Calu3 (cell line): ENCODE data around the gene C3orf52. TPM values are rescaled to one million over a fixed set of nuclear protein-coding genes. Genes with fewer than 3 reads are reported as not detected.
A peak's percentile ranks its signal among the peaks of the same experiment; 100 is the strongest.

Experiments used
- BruUV-seq: library from RNA; stranded (reverse); fragments of 400-500 nt; replicated peaks from 2 replicates; lab custom pipeline; 2021; lab: Mats Ljungman, UMichigan
- CTCF ChIA-PET: fragments of 300-600 bp; sonication (Branson Sonifier 250); formaldehyde crosslinking; loops from one replicate; lab custom pipeline; 2022; ENCODE audit warnings: antibody characterized with exemption; lab: Charles Lee
- DNase-seq: peaks from one replicate; pipeline ENCODE4 v3.0.0; 2022
- H3K27ac Mint-ChIP-seq: one replicate; pipeline ENCODE4 v1.8.0; 2022; ENCODE audit warnings: mixed read lengths; ENCODE audit not compliant: unreplicated experiment
- H3K27me3 Mint-ChIP-seq: one replicate; pipeline ENCODE4 v1.8.0; 2022; ENCODE audit warnings: mixed read lengths; ENCODE audit not compliant: unreplicated experiment
- H3K36me3 Mint-ChIP-seq: one replicate; pipeline ENCODE4 v1.8.0; 2022; ENCODE audit warnings: mild to moderate bottlenecking, moderate library complexity, mixed read lengths; ENCODE audit not compliant: insufficient read depth, unreplicated experiment
- H3K4me1 Mint-ChIP-seq: one replicate; pipeline ENCODE4 v1.8.0; 2022; ENCODE audit warnings: mild to moderate bottlenecking, low read depth, mixed read lengths; ENCODE audit not compliant: unreplicated experiment
- H3K4me3 Mint-ChIP-seq: one replicate; pipeline ENCODE4 v1.8.0; 2022; ENCODE audit warnings: mild to moderate bottlenecking, low read depth, moderate library complexity, mixed read lengths; ENCODE audit not compliant: unreplicated experiment
- H3K9me3 Mint-ChIP-seq: one replicate; pipeline ENCODE4 v1.8.0; 2022; ENCODE audit warnings: low read depth, mixed read lengths; ENCODE audit not compliant: unreplicated experiment
- intact Hi-C: fragments of 100-400 bp; cut with micrococcal nuclease; formaldehyde crosslinking; loops from one replicate; pipeline ENCODE4 v1.10.0; 2022; ENCODE audit not compliant: unreplicated experiment
- total RNA-seq: library from RNA; stranded (reverse); gene quantifications from 2 replicates; pipeline ENCODE4 v1.2.3, GENCODE V29; 2022
- TF ChIP-seq, protein P1 (sequence below): fragments of 200-600 bp; IDR thresholded peaks from one replicate; pipeline ENCODE4 v1.8.0; 2022; ENCODE audit warnings: antibody characterized with exemption; ENCODE audit not compliant: unreplicated experiment

Gene C3orf52
- total RNA-seq, 1 experiment from 2014 or later: 28.2 TPM

DNA sequence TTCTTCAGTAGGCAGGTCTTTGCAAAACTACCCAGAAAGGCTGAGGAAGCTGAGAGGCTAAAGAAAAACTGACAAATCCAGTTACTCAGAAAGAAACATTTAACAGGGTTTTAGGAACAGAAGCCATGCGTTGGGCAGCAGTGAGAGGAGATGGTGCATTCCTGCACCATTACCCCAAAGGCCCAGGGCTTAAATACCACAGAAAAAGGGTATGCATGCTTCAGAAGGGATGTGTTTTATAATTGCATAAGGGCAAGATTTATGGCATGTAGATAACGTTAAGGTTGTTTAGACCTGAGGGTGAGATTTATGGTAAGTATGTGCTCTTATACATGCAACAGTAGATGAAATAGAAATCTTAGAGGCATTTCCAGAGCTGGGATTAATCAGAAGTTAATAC is 10.0 kb downstream of the C3orf52 start:
- H3K27me3 Mint-ChIP-seq: no peaks in the 10 kb centered on the region
- H3K36me3 Mint-ChIP-seq: peaks cover 19% of the 10 kb centered on the region
- CTCF ChIA-PET: no interaction called here
- intact Hi-C loops: loop anchor here (2.0 kb wide), 1 partner anchor 21 kb away; no protein-coding TSS in a partner anchor
- H3K27ac Mint-ChIP-seq: peak overlapping the region; percentile 60
- DNase-seq: no peak
- BruUV-seq: no TSS peak
- no peak overlapping the region for H3K4me3 Mint-ChIP-seq
- H3K9me3 Mint-ChIP-seq: no peaks in the 10 kb centered on the region
- peaks cover 79% of the 10 kb centered on the region for H3K4me1 Mint-ChIP-seq
- TF ChIP-seq, protein P1, sequence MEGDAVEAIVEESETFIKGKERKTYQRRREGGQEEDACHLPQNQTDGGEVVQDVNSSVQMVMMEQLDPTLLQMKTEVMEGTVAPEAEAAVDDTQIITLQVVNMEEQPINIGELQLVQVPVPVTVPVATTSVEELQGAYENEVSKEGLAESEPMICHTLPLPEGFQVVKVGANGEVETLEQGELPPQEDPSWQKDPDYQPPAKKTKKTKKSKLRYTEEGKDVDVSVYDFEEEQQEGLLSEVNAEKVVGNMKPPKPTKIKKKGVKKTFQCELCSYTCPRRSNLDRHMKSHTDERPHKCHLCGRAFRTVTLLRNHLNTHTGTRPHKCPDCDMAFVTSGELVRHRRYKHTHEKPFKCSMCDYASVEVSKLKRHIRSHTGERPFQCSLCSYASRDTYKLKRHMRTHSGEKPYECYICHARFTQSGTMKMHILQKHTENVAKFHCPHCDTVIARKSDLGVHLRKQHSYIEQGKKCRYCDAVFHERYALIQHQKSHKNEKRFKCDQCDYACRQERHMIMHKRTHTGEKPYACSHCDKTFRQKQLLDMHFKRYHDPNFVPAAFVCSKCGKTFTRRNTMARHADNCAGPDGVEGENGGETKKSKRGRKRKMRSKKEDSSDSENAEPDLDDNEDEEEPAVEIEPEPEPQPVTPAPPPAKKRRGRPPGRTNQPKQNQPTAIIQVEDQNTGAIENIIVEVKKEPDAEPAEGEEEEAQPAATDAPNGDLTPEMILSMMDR: no peak

DNA sequence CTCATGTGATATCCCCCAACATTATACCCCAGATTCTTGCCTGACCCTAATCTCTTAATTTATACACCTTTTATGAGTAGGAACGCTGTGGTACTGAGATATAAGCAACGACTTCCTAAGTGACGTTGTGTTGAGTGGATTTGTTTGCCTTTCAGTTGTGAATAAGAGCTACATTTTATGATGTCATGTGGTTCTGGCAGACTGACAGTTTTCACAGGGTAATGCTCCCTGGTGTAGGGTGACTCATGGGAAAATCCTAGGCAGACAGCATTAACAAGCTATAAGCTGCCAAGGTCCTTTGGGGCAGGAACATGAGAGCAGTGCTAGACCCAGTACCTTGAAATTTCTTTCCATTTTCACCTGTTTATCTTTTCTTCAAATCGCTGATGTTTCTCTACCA is 11.2 kb downstream of the C3orf52 start:
- Mint-ChIP-seq H3K27ac (peak overlapping the region; percentile 60), H3K27me3 (no peaks in the 10 kb centered on the region), H3K4me3 (no peak overlapping the region), H3K36me3 (peaks cover 12% of the 10 kb centered on the region), H3K4me1 (peaks cover 79% of the 10 kb centered on the region), H3K9me3 (no peaks in the 10 kb centered on the region)
- BruUV-seq: no TSS peak
- DNase-seq: peak; percentile 79
- CTCF ChIA-PET: interaction anchor here (0.9 to 1.1 kb wide), 4 partner anchors 11 to 84 kb away, joined by 3 to 9 read pairs (median 4); partner anchors contain the start of gene C3orf52
- intact Hi-C loops: loop anchor here (2.0 kb wide), 1 partner anchor 23 kb away; no protein-coding TSS in a partner anchor
- TF ChIP-seq, protein P1: no peak

DNA sequence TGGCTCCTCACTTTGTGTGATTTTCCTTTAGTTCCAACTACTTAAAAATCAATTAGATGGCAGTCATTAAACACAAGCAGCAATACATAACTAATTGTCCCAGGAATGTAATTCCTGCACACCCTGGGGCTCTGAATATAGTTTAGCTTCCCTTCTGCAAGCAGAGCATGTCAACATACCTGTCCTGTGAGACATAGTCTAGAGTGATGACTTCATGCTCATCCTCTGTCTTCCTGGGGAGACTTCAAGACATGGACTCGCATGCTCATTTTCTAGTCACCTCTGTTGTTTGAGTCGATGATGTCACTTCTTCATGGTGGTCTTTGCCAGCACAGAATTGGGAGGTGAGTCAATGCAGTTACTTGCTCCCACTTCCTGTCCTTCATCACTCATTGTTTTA is 15.7 kb downstream of the C3orf52 start:
- H3K27me3 Mint-ChIP-seq: no peaks in the 10 kb centered on the region
- no peaks in the 10 kb centered on the region for H3K9me3 Mint-ChIP-seq
- TF ChIP-seq, protein P1: no peak
- no peak overlapping the region for H3K4me3 Mint-ChIP-seq
- CTCF ChIA-PET: interaction anchor here (0.6 kb wide), 1 partner anchor 1022 kb away, joined by 3 read pairs; no protein-coding TSS in a partner anchor
- intact Hi-C loops: no loop called here
- DNase-seq: no peak
- H3K27ac Mint-ChIP-seq: no peak overlapping the region
- BruUV-seq: no TSS peak
- peaks cover 46% of the 10 kb centered on the region for H3K4me1 Mint-ChIP-seq
- peaks cover 11% of the 10 kb centered on the region for H3K36me3 Mint-ChIP-seq

DNA sequence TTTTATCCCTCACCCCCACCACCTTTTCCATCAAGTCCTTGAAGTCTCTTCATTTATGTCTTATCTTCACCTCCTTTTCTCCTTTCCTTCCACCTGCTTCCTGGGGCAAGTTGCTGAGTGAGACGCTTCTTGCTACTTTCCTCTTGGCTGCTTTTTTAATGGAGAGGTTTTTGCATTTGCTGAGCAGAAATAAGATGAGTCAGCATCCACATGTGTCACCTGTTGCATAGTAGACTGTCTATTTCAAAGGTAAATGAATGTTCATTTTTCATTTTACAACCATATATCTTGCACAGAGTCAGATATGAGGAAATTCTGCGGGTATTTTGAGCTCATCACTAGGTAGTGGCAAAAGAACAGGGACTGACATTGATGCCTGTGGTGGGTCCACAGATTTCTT is 18.6 kb downstream of the C3orf52 start:
- intact Hi-C loops: no loop called here
- Mint-ChIP-seq H3K36me3 (peaks cover 14% of the 10 kb centered on the region), H3K4me3 (no peak overlapping the region), H3K9me3 (no peaks in the 10 kb centered on the region), H3K4me1 (peaks cover 19% of the 10 kb centered on the region), H3K27ac (no peak overlapping the region), H3K27me3 (no peaks in the 10 kb centered on the region)
- CTCF ChIA-PET: no interaction called here
- no TSS peak for BruUV-seq
- DNase-seq: no peak
- TF ChIP-seq, protein P1: no peak
